PC-3 (cell line): ENCODE data around the gene ABL2. TPM values are rescaled to one million over a fixed set of nuclear protein-coding genes. Genes with fewer than 3 reads are reported as not detected.

Source experiments
- ATAC-seq: fragments of 200-7000 bp; cut with Tn5 transposase; 2 replicates; pipeline ENCODE4 v1.9.1; 2020; ENCODE audit warnings: mild to moderate bottlenecking, moderate library complexity
- BruUV-seq: library from RNA; stranded (reverse); fragments of 400-500 nt; replicated peaks from 2 replicates; lab custom pipeline; 2021; lab: Mats Ljungman, UMichigan
- CTCF ChIA-PET: fragments of 300-600 bp; sonication (Branson Sonifier 250); formaldehyde crosslinking; loops from one replicate; lab custom pipeline; 2022; ENCODE audit warnings: antibody characterized with exemption; lab: Charles Lee
- POLR2A ChIA-PET: fragments of 300-600 bp; sonication (Branson Sonifier 250); formaldehyde crosslinking; loops from one replicate; lab custom pipeline; 2022; ENCODE audit warnings: antibody characterized with exemption; ENCODE audit not compliant: unreplicated experiment; lab: Charles Lee
- DNase-seq: peaks from one replicate; pipeline ENCODE4 v3.0.0-alpha.2; 2015
- H2AFZ ChIP-seq: fragments of 300-600 bp; sonication (generic); 2 replicates; pipeline ENCODE4 v1.6.0; 2016; ENCODE audit warnings: antibody characterized with exemption, low read length
- H3F3A ChIP-seq: fragments of 300-600 bp; sonication (generic); one replicate; pipeline ENCODE4 v1.6.0; 2017; ENCODE audit warnings: antibody characterized with exemption, low read length, control low read depth, mild to moderate bottlenecking; ENCODE audit not compliant: unreplicated experiment
- H3K27ac ChIP-seq: fragments of 300-600 bp; sonication (generic); 2 replicates; pipeline ENCODE4 v1.5.1; 2016; ENCODE audit warnings: mild to moderate bottlenecking, low read length
- H3K27me3 ChIP-seq: fragments of 300-600 bp; sonication (generic); 2 replicates; pipeline ENCODE4 v1.6.1; 2016; ENCODE audit warnings: low read length, mixed read lengths
- H3K36me3 ChIP-seq: fragments of 300-600 bp; sonication (generic); 2 replicates; pipeline ENCODE4 v1.6.1; 2016; ENCODE audit warnings: low read depth, mixed run types, low read length, mixed read lengths
- H3K4me1 ChIP-seq: fragments of 300-600 bp; sonication (generic); 2 replicates; pipeline ENCODE4 v1.5.1; 2016; ENCODE audit warnings: low read length; ENCODE audit not compliant: insufficient read depth
- H3K4me2 ChIP-seq: fragments of 300-600 bp; sonication (generic); 2 replicates; pipeline ENCODE4 v1.6.0; 2016; ENCODE audit warnings: low read length
- H3K4me3 ChIP-seq: fragments of 300-600 bp; sonication (generic); 2 replicates; pipeline ENCODE4 v1.5.1; 2016; ENCODE audit warnings: mild to moderate bottlenecking, low read length, mixed read lengths
- H3K79me2 ChIP-seq: fragments of 300-600 bp; sonication (generic); 2 replicates; pipeline ENCODE4 v1.6.1; 2017; ENCODE audit warnings: low read length, mixed read lengths
- H3K9ac ChIP-seq: fragments of 300-600 bp; sonication (generic); 2 replicates; pipeline ENCODE4 v1.6.0; 2016; ENCODE audit warnings: mild to moderate bottlenecking, low read length
- H3K9me2 ChIP-seq: fragments of 300-600 bp; sonication (generic); replicated peaks from 2 replicates; pipeline ENCODE4 v1.6.1; 2016; ENCODE audit warnings: mixed run types, low read length, mixed read lengths
- H3K9me3 ChIP-seq: fragments of 300-600 bp; sonication (generic); 2 replicates; pipeline ENCODE4 v1.6.1; 2016; ENCODE audit warnings: low read length, mixed read lengths
- H4K20me1 ChIP-seq: fragments of 300-600 bp; sonication (generic); 2 replicates; pipeline ENCODE4 v1.6.1; 2016; ENCODE audit warnings: low read length, mixed read lengths
- CTCF ChIP-seq: fragments of 300-600 bp; sonication (generic); conservative IDR thresholded peaks from 2 replicates; pipeline ENCODE4 v1.5.1; 2017; ENCODE audit warnings: antibody characterized with exemption, low read depth, mild to moderate bottlenecking, low read length
- EZH2 ChIP-seq: fragments of 300-600 bp; sonication (generic); IDR thresholded peaks from one replicate; pipeline ENCODE4 v1.6.1; 2017; ENCODE audit warnings: antibody characterized with exemption, mild to moderate bottlenecking, low read length; ENCODE audit not compliant: unreplicated experiment
- EZH2phosphoT487 ChIP-seq: fragments of 300-600 bp; sonication (generic); IDR thresholded peaks from 2 replicates; pipeline ENCODE4 v1.6.1; 2018; ENCODE audit warnings: mild to moderate bottlenecking, antibody characterized with exemption, low read length, borderline replicate concordance
- intact Hi-C: fragments of 100-400 bp; cut with micrococcal nuclease; formaldehyde crosslinking; loops from 2 replicates; pipeline ENCODE4 v1.9.0; 2023
- total RNA-seq: library from RNA; depleted of rRNA; stranded (reverse); fragments of >200 nt; gene quantifications from 2 replicates; pipeline ENCODE4 v1.2.3, GENCODE V29; 2014

ABL2 gene
- total RNA-seq, 1 experiment from 2014 or later, result 15.9 TPM

DNA sequence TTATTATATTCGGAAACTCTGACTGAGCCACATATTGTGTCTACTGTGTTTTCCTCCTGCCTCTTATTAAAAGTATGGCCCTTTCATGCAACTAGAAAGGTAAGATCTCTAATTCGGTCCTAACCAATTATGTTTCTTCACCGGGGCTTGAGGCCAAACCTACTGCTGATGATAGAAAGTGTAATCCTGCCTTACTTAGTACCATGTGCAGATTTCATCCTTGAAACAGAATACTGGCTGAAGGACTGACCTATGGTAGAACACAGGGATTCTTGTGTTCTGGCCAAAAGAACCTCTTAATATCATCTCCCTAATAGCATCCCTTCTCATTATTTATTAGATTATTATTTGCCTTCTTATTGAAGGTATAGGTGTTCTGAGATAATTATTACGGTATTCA lies 75.0 kb downstream of the ABL2 start:
- no peaks in the 10 kb centered on the region for H3K9me2 ChIP-seq
- no peak overlapping the region for H3K4me2 ChIP-seq
- H4K20me1 ChIP-seq, result no peaks in the 10 kb centered on the region
- intact Hi-C loops, result no loop called here
- CTCF ChIA-PET, result interaction anchor here (0.6 kb wide), 1 partner anchor 10 kb away, joined by 4 read pairs; no protein-coding TSS in a partner anchor
- ATAC-seq, result no peak
- BruUV-seq, result no TSS peak
- no peak overlapping the region for H2AFZ ChIP-seq
- H3K79me2 ChIP-seq, result peaks cover 50% of the 10 kb centered on the region
- H3K9ac ChIP-seq, result no peak overlapping the region
- H3K4me3 ChIP-seq, result no peak overlapping the region
- H3K36me3 ChIP-seq, result no peaks in the 10 kb centered on the region; the same call in 1 of the 2 replicates
- H3K4me1 ChIP-seq, result peaks cover 7% of the 10 kb centered on the region
- no peaks in the 10 kb centered on the region for H3K27me3 ChIP-seq
- POLR2A ChIA-PET, result no interaction called here
- H3K27ac ChIP-seq, result no peak overlapping the region
- no peaks in the 10 kb centered on the region for H3K9me3 ChIP-seq
- H3F3A ChIP-seq, result no peaks in the 10 kb centered on the region
- TF ChIP-seq CTCF (no peak), EZH2 (no peak), EZH2phosphoT487 (no peak)
- DNase-seq, result no peak

DNA sequence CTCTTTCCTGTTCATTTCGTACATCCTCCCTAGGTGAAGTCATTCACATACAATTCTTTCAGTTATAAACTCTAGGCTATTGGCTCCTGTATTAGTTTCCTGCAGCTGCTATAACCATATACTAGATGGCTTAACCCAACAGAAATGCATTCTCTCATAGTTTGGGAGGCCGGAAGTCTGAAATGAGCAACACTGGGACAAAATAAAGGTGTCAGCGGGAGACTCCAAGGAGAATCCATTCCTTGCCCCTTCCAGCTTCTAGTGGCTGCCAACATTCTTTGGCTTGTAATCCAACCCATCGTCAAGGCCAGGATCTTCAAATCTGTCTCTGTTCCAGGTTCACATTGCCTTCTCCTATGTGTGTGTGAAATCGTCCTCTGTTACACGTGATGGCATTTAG lies 76.3 kb downstream of the ABL2 start:
- POLR2A ChIA-PET, result no interaction called here
- Histone ChIP-seq H3K9ac (no peak overlapping the region), H3K4me3 (no peak overlapping the region), H3K9me3 (no peaks in the 10 kb centered on the region), H3K4me2 (no peak overlapping the region), H3K36me3 (no peaks in the 10 kb centered on the region; the same call in 1 of the 2 replicates), H3K27me3 (no peaks in the 10 kb centered on the region), H4K20me1 (no peaks in the 10 kb centered on the region), H2AFZ (no peak overlapping the region), H3K4me1 (peaks cover 7% of the 10 kb centered on the region), H3F3A (no peaks in the 10 kb centered on the region), H3K79me2 (peaks cover 41% of the 10 kb centered on the region; the same call in 1 of the 2 replicates), H3K27ac (no peak overlapping the region), H3K9me2 (no peaks in the 10 kb centered on the region)
- no peak for TF ChIP-seq EZH2phosphoT487
- TF ChIP-seq EZH2, result no peak
- CTCF ChIA-PET, result no interaction called here
- ATAC-seq, result no peak
- DNase-seq, result no peak
- BruUV-seq, result no TSS peak
- intact Hi-C loops, result no loop called here

GRCh38 chr1:179151908-179152682 lies 77.4 kb downstream of the ABL2 start:
- H3K4me3 ChIP-seq, result no peak overlapping the region
- CTCF ChIA-PET, result interaction anchor here (0.7 kb wide), 1 partner anchor 22 kb away, joined by 3 read pairs; no protein-coding TSS in a partner anchor
- H3K9me2 ChIP-seq, result no peaks in the 10 kb centered on the region
- no peaks in the 10 kb centered on the region for H3K27me3 ChIP-seq
- no peaks in the 10 kb centered on the region for H4K20me1 ChIP-seq
- no peak for DNase-seq
- no peak overlapping the region for H3K4me2 ChIP-seq
- H3K9me3 ChIP-seq, result no peaks in the 10 kb centered on the region
- H3K36me3 ChIP-seq, result no peaks in the 10 kb centered on the region; the same call in 1 of the 2 replicates
- POLR2A ChIA-PET, result no interaction called here
- no peak for TF ChIP-seq EZH2phosphoT487
- TF ChIP-seq EZH2, result no peak
- no peak for TF ChIP-seq CTCF
- no peaks in the 10 kb centered on the region for H3F3A ChIP-seq
- H2AFZ ChIP-seq, result no peak overlapping the region
- intact Hi-C loops, result no loop called here
- peaks cover 7% of the 10 kb centered on the region for H3K4me1 ChIP-seq
- H3K9ac ChIP-seq, result no peak overlapping the region
- no TSS peak for BruUV-seq
- ATAC-seq, result no peak
- H3K27ac ChIP-seq, result no peak overlapping the region
- H3K79me2 ChIP-seq, result peaks cover 39% of the 10 kb centered on the region; the same call in 1 of the 2 replicates
